ENCODE data around the gene ZNF445.

Gene ZNF445

DNA sequence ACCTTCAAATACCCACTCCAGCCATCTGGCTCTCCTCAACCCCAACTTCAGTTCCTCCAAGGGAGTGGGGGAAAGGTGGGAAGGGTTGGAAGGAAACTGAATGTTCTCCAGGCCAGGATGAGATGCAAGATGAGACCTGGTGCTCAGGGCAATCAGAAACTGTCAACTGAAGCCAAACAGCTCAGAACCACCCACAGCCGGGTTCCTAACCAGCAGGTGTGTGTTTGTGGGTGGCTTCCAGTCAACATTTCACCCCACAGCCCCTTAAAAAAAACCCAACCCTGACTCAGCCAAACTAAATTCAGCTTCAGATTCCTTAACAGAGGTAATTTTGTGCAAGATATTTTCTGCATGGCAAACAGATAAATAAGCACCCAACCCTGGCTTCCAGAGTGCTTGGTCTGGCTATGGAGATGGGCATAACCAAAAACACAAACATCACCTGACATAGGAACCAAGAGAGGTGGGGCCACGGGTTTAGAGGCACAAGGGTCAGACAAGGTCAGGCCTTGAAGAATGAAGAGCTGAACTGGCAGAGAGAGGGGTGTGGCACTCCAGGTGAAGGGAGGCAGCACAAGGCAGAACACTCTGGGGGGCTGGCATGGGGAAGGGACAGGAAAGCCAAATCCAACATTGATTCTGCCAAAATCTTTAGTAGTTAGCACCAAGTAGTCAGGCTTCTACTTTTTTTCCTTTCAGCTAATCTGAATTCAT lies 34.7 kb downstream of the ZNF445 start:
- TF ChIP-seq RAD21 (IDR thresholded peaks at IDR 0.05; ENCODE audit: low read depth) (no peak), EP300 (IDR thresholded peaks at IDR 0.05; ENCODE audit: borderline replicate concordance) (no peak), TAF1 (IDR thresholded peaks at IDR 0.05; ENCODE audit: low read depth) (no peak), NFIC (IDR thresholded peaks at IDR 0.05) (no peak), ZBTB7A (IDR thresholded peaks at IDR 0.05; ENCODE audit: low read depth) (no peak), EGR1 (IDR thresholded peaks at IDR 0.05) (no peak)
- TF ChIP-seq, protein P1, sequence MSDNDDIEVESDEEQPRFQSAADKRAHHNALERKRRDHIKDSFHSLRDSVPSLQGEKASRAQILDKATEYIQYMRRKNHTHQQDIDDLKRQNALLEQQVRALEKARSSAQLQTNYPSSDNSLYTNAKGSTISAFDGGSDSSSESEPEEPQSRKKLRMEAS (IDR thresholded peaks at IDR 0.05), result no peak

DNA sequence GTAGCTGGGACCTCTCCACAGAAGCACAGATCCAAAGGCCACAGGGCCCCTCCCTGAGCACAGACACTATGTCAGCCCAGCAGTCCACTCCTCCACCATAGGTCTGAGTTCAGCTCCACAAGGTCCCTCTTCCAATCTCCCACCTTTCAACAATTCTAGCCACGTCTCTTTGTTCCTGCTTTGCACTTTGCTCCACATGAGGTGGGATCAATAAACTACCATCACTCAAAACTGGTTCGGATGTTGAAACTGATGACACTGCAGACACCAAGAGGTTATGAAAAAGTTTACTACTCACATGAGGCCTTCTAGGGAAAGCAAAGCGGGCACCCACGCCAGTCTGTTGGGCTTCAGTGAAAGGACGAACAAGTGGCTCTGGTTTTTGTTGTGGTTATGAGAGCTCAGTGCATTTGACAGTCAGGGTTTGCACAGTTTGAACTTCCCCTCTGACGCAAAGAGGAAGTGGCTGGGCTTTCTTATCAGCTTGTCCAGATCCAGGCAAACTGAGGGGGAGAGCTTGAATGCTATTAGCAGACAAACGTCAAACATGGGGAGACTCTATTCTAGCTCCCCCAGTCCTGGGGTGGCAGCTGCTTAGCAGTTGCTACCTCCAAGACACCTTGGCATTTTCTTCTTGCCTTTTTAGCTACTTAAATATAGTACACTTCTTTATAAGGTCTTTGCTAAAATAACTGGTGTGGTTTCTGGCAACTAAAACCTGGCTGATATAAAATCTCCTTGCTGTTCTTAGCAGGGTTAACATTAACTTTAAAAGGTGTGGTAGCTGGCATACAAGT lies 37.8 kb downstream of the ZNF445 start:
- TF ChIP-seq CEBPB (IDR thresholded peaks at IDR 0.05) (no peak), TCF12 (IDR thresholded peaks at IDR 0.05; ENCODE audit: low read depth) (no peak), CREB1 (IDR thresholded peaks at IDR 0.05; ENCODE audit: low read depth) (no peak), FOXM1 (IDR thresholded peaks at IDR 0.05; ENCODE audit: borderline replicate concordance, low read depth) (no peak), EP300 (IDR thresholded peaks at IDR 0.05; ENCODE audit: borderline replicate concordance) (no peak), YY1 (IDR thresholded peaks at IDR 0.05; ENCODE audit: low read depth) (no peak), TEAD4 (IDR thresholded peaks at IDR 0.05) (no peak), TAF1 (IDR thresholded peaks at IDR 0.05; ENCODE audit: low read depth) (no peak), RAD21 (IDR thresholded peaks at IDR 0.05; ENCODE audit: low read depth) (no peak), NFIC (IDR thresholded peaks at IDR 0.05) (no peak), EGR1 (IDR thresholded peaks at IDR 0.05) (no peak), ZBTB7A (IDR thresholded peaks at IDR 0.05; ENCODE audit: low read depth) (no peak)
- TF ChIP-seq, protein P2, sequence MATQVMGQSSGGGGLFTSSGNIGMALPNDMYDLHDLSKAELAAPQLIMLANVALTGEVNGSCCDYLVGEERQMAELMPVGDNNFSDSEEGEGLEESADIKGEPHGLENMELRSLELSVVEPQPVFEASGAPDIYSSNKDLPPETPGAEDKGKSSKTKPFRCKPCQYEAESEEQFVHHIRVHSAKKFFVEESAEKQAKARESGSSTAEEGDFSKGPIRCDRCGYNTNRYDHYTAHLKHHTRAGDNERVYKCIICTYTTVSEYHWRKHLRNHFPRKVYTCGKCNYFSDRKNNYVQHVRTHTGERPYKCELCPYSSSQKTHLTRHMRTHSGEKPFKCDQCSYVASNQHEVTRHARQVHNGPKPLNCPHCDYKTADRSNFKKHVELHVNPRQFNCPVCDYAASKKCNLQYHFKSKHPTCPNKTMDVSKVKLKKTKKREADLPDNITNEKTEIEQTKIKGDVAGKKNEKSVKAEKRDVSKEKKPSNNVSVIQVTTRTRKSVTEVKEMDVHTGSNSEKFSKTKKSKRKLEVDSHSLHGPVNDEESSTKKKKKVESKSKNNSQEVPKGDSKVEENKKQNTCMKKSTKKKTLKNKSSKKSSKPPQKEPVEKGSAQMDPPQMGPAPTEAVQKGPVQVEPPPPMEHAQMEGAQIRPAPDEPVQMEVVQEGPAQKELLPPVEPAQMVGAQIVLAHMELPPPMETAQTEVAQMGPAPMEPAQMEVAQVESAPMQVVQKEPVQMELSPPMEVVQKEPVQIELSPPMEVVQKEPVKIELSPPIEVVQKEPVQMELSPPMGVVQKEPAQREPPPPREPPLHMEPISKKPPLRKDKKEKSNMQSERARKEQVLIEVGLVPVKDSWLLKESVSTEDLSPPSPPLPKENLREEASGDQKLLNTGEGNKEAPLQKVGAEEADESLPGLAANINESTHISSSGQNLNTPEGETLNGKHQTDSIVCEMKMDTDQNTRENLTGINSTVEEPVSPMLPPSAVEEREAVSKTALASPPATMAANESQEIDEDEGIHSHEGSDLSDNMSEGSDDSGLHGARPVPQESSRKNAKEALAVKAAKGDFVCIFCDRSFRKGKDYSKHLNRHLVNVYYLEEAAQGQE (IDR thresholded peaks at IDR 0.05; ENCODE audit: low read depth), result no peak
- TF ChIP-seq, protein P1 (IDR thresholded peaks at IDR 0.05), result no peak
- TF ChIP-seq, protein P3, sequence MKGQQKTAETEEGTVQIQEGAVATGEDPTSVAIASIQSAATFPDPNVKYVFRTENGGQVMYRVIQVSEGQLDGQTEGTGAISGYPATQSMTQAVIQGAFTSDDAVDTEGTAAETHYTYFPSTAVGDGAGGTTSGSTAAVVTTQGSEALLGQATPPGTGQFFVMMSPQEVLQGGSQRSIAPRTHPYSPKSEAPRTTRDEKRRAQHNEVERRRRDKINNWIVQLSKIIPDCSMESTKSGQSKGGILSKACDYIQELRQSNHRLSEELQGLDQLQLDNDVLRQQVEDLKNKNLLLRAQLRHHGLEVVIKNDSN (IDR thresholded peaks at IDR 0.05), result no peak

DNA sequence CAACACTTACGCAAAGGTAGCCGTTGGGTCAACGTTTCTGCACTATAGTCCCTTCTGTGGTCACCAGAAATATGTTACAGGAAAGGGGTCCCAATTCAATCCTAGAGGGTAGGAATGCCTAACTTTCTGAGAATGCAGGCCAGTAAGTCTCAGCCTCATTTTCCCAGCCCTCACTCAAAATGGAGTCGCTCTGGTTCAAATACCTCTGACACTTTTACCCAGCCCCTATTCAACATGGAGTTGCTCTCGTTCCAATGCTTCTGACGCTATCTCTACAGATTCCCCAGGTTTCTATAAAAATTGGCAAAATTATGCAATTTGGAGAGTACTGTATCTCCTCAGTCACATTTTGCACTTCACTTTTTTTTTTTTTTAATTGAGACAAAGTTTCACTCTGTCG lies 39.7 kb downstream of the ZNF445 start:
- no peak for TF ChIP-seq EGR1 (IDR thresholded peaks at IDR 0.05)
- no peak for TF ChIP-seq CREB1 (IDR thresholded peaks at IDR 0.05; ENCODE audit: low read depth)

DNA sequence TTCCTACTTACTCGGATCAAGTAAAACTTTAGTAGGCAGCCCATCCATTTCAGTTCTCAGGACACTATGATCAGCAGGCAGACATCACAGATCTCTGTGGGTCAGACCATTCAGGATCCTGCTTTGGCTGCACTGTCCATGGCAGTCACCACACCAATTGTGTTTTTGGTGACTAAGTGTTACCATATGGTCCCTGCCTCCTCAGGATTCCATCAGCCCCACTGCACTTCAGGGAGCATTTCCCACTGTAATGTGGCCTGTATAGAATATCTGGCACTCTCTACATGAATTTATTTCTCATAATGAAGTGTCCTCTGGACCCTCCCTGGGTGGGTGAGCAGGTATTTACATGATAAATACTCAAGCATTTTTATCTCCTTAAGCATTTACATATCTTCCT lies 41.3 kb downstream of the ZNF445 start:
- no peak for TF ChIP-seq EGR1 (IDR thresholded peaks at IDR 0.05)

DNA sequence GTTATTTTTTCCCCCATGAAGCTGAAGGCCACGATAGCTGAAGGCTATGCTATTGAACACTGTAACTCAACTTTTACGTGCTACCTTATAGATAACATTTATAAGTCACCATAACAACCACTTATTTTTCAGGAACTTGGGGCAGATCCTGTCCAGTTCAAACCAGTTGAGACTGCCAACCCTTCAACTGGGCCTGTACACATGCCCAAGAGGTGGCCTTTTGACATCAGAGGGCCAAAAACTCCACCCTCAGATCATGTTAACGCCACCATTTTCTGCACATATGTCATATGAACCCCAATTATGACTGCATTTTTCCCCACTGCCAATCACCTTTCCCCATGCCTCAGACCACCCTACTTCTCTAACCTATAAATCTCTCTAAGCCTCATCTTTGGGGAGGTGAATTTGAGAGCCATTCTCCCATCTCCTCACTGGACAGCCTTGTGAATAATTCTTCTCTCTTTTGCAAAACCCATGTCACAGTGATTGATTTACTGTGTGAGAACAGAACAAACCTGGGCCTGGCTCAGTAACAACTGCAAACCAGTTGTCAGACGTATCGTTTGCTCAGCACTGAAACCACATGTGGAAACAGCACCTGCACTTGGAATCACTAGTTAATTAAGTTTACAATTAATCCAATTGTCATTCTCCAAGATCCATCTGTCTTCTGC lies 42.5 kb downstream of the ZNF445 start:
- TF ChIP-seq EGR1 (IDR thresholded peaks at IDR 0.05) (no peak), CREB1 (IDR thresholded peaks at IDR 0.05; ENCODE audit: low read depth) (no peak), CEBPB (IDR thresholded peaks at IDR 0.05) (no peak)
- TF ChIP-seq, protein P2 (IDR thresholded peaks at IDR 0.05; ENCODE audit: low read depth), result no peak

DNA sequence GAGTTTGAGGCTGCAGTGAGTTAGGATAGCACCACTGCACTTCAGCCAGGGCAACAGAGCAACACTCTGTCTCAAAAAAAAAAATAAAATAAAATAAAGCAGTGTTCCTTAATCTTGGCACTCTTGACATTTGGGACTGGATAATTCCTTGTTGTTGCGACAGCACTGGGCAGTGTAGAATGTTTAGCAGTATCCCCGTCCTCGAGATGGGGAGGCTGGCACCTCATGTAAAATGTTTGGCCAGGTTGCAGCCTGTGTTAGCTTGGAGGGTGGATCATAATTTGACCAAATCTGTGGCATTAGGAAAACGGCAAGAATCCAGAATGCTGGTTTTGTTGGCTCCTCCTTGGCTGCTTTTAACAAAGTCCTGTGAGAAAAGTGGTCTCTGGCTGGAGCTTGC lies 47.0 kb downstream of the ZNF445 start:
- no peak for TF ChIP-seq TEAD4 (IDR thresholded peaks at IDR 0.05)
- no peak for TF ChIP-seq YY1 (IDR thresholded peaks at IDR 0.05; ENCODE audit: low read depth)

DNA sequence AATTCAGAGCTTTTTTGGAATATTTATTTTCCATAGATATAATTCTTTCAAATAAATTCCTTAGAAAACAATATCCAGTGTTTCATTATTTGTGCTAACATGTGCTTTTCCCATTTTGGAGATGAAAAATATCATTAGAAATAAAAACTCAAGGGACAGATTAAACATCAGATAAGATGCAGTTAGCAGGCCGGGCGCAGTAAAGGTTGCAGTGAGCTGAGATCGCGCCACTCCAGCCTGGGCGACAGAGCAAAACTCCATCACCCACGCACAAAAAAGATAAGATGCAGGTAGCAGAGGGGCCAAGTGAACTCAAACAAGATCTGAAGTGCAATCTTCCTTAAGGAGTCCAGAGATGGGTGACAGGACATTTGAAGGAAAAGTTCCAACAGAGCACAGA lies 48.0 kb downstream of the ZNF445 start:
- TF ChIP-seq NFIC (IDR thresholded peaks at IDR 0.05) (no peak), ZBTB7A (IDR thresholded peaks at IDR 0.05; ENCODE audit: low read depth) (no peak), FOXM1 (IDR thresholded peaks at IDR 0.05; ENCODE audit: borderline replicate concordance, low read depth) (no peak), TEAD4 (IDR thresholded peaks at IDR 0.05) (no peak), YY1 (IDR thresholded peaks at IDR 0.05; ENCODE audit: low read depth) (no peak), EGR1 (IDR thresholded peaks at IDR 0.05) (no peak), CEBPB (IDR thresholded peaks at IDR 0.05) (no peak), CREB1 (IDR thresholded peaks at IDR 0.05; ENCODE audit: low read depth) (no peak), RAD21 (IDR thresholded peaks at IDR 0.05; ENCODE audit: low read depth) (no peak), TCF12 (IDR thresholded peaks at IDR 0.05; ENCODE audit: low read depth) (no peak), TAF1 (IDR thresholded peaks at IDR 0.05; ENCODE audit: low read depth) (no peak), EP300 (IDR thresholded peaks at IDR 0.05; ENCODE audit: borderline replicate concordance) (no peak)
- TF ChIP-seq, protein P1 (IDR thresholded peaks at IDR 0.05), result no peak
- TF ChIP-seq, protein P3 (IDR thresholded peaks at IDR 0.05), result no peak
- TF ChIP-seq, protein P2 (IDR thresholded peaks at IDR 0.05; ENCODE audit: low read depth), result no peak
